ENCODE results near the gene POU2AF1.

POU2AF1 gene

DNA sequence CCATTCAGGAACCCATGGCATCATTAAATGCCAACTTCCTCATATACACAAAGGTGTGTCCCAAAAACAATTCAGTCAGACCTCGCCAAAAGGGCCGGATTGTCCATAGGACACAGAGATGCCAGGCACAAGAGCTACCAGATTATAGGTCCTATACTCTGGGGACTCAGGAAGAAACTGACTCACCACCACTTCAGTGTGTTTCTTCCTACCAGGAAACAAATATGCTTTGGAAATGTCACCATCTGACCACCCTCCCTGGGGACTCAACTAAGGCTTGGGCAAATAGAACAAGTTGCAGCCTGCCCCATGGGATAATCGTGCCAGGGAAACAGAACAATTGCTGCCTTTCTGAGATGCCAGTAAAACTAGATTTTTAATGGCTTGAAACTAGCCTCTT lies 69.0 kb downstream of the POU2AF1 start:
- peak; percentile 77 for DNase-seq

DNA sequence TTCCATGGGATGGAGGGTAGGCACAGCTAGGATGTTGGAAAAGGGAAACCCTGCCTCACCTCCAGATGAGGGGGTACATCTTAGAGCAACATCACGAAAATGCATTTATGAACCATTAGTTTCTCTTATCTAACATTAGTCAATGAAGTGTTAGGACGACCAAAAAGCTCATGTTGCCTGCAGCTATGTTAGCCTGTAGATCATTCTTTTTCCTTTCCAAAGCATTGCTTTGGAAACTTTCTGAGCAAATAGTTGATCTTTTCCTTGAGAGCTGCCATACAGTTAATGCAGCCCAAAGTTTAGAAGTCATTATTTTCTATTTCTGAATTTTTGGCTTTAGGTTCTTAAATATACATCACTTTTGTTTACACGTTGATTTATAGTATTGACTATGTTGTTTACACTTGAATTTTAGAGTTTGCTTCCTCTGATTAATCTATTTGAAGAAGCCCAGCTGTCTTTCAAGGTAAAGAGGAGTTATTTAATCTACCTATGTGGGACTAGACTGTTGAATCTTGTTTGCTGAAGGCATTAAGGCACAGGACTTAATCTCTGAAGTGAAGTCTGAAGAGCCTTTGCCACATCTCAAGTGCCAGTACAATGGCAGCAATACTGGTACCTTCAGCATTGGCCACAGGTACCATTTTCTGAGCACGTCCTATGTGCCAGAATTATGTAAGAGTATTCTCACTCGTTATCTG lies 69.7 kb downstream of the POU2AF1 start:
- peak; percentile 74 for DNase-seq

GRCh38 chr11:111308140-111308539 lies 70.9 kb downstream of the POU2AF1 start:
- DNase-seq, result peak; percentile 91

DNA sequence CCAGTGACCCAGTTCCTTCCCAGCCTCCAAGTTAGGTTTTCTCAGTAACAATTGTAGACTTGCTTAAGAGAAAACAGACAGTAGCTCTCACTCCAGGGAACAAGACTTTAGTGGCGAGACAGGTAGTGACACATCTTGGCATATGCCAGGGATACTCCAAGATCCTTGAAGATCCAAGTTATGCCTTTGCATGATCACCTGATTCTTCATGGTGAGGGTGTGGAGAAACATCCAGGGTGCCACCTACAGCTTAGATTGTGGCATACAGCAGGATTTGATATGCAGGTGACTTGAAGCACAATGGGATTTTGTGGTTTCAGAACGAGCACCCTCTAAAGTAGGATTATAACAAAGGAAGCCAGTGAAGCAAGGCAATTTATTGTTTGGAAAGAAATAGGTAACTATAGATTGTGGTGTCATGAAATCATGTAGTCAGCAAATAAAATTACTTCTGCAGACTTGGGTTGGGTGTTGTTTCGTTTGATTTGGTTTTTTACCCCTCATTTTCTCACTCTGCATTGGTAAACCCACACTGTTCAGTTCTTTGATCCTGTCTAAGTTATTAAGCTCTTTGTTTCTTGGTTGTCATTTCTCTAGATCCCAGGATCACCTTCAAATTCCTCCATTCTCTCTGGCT lies 71.5 kb downstream of the POU2AF1 start:
- peak; percentile 89 for DNase-seq

- DNase-seq, result no peak
These were observed 72.8 kb downstream of the POU2AF1 start for GRCh38 chr11:111306321-111306720.

GRCh38 chr11:111305876-111306275 lies 73.2 kb downstream of the POU2AF1 start:
- no peak for DNase-seq

- DNase-seq, result no peak
These were observed 73.8 kb downstream of the POU2AF1 start for GRCh38 chr11:111305162-111305802.

DNA sequence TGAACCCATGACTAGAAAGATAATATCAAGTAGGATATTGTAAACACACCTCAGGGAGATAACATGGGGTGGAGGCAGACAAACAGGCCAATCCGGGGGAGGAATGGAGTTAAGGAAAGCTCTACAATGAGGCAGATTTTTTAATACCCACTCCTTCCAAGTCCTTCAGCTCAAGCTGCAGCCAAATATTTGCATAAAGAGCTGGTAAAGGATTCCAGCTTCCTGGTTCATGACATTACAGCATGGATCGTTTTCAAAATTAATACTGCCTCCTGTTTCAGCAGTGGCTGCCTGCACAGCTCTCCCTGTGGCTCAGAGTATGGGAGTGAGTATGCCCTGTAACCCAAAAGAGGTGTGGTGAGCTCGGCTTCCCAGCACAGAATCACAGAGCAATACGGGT lies 75.6 kb downstream of the POU2AF1 start:
- peak; percentile 80 for DNase-seq

- DNase-seq, result peak; percentile 72
These were observed 76.8 kb downstream of the POU2AF1 start for GRCh38 chr11:111302298-111302697.

Data from NCI-H510A treated with DMSO at 0.1 percent for 48 hours (cell line).